Mesenteric fat pad (tissue), 1 donor: ENCODE data around the gene BEST2. TPM values are rescaled to one million over a fixed set of nuclear protein-coding genes. Genes with fewer than 3 reads are reported as not detected.
"Not testable (repeated sequence)": the region's sequence is repeated elsewhere in the genome, so short reads cannot be mapped to it uniquely, and the experiment has no call there.

Source experiments
- DNase-seq: peaks from one replicate; pipeline ENCODE4 v3.0.0-alpha.2; 2020; ENCODE audit warnings: low spot score
- long read RNA-seq: library from polyadenylated mRNA; unstranded; transcript quantifications from one replicate; pipeline ENCODE4 v2.0.0, GENCODE V29; 2020
- total RNA-seq: library from RNA; stranded (reverse); fragmentation: NEBNext Ultra II Directional; extraction: Animal tissue kit (Norgen Biotek cat#: 25700); gene quantifications from one replicate; pipeline ENCODE4 v1.2.1, GENCODE V29; 2021
- donor health status: DM: yes; HTN: yes; CAD: no.

The BEST2 gene
- not detected for total RNA-seq
- long read RNA-seq, result 0 reads

- DNase-seq, result no peak
Measured at GRCh38 chr19:12751635-12752034, at the start of gene BEST2. BEST2 (plus strand) TSS chr19:12751791; CDS start chr19:12752593, 802 bp downstream.

GRCh38 chr19:12703046-12703445 is 48.5 kb upstream of the BEST2 start:
- no peak for DNase-seq

GRCh38 chr19:12705169-12705568 is 46.4 kb upstream of the BEST2 start:
- DNase-seq, result no peak

DNA sequence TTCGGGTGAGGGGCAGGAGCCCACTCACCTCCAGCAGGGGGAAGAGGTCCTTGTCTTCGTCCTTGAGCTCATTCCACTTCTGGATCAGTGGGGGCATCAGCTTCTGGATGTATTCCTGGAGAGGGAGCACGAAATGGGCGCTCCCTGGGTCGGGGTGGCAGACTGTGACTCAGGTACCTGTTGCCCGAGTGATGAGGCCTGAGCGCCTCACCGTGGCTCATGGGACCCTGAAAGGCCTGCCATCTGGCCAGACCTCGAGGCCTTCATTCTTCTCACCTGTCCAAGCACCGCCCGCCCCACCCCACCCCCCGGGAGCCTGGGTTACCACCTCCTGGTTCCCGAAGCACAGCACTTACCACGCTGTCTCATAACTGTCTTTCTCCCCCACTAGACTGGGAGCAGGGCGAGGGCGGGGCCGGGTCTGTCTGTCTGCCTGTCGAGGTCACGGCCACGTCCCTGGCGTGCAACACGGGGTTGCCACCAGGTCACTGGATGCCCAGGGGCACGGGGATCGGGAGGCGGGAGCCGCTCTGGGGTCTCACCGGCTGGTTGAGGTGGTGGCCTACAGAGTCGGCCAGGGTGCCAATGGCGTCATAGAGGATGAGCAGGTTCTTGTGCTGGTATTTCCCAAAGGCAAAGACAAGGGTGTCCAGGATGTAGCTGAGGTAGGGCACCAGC is 45.8 kb upstream of the BEST2 start:
- DNase-seq, result no peak

DNA sequence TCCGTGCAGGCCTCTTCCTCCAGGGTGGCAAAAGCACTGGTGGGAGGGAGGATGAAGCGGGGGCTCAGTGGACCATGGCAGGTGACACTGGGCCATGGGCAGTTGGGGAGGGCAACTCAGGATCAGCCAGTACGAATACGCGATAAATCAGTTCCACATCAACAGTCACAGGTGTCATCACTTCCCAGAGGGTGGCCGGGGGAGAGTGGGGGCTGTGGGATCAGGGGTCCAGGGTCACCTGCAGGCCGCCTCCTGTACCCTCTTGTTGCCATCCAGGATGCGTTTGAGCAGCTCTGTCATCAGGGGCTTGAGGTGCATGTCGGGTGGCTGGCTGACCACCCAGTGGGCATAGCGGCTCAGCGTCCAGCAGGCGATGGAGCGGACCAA is 45.3 kb upstream of the BEST2 start:
- DNase-seq, result no peak

GRCh38 chr19:12708641-12709040 is 43.0 kb upstream of the BEST2 start:
- no peak for DNase-seq

DNA sequence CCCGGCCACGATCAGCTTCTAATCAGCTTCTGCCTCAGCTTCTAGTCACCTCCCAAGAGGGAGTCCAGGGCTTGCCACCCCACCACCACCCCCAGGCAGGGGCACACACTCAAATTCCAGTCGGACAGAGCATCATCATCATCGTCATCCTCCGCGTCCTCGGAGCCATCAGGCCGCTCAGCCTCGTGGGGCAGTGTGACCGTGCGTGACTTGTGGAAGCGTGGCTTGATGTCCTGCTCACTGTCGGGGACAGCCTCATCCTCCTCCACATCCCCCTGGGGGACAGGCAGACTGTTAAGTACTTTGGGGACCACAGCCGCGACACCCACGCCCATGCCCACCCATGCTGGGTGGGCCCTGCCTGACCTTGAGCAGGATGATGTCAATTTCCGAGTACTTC is 40.4 kb upstream of the BEST2 start:
- no peak for DNase-seq

DNA sequence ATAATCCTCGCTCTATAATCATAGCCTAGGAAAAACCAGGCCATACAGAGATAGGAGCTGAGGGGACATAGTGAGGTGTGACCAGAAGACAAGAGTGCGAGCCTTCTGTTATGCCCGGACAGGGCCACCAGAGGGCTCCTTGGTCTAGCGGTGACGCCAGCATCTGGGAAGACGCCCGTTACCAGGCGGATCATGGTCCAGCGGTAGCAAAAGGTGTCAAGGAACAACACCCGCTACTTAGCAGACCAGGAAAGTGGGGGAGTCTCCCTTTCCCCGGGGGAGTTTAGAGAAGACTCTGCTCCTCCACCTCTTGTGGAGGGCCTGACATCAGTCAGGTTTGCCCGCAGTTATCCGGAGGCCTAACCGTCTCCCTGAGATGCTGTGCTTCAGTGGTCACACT is 39.5 kb upstream of the BEST2 start:
- DNase-seq, result not testable (repeated sequence)

DNA sequence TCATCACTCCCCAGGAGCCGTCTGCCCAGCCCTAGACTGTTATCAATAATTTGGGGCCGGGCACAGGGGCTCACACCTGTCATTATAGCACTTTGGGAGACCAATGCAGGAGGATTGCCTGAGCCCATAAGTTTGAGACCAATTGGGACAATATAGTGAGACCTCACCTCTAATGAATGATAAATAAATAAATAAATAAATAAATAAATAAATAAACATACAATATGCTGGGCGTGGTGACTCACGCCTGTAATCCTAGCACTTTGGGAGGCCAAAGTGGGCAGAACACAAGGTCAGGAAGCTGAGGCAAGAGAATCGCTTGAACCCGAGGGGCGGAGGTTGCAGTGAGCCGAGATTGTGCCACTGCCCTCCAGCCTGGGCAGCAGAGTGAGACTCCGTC is 38.3 kb upstream of the BEST2 start:
- DNase-seq, result not testable (repeated sequence)

- no peak for DNase-seq
Measured at GRCh38 chr19:12715102-12715501, 36.5 kb upstream of the BEST2 start.

DNA sequence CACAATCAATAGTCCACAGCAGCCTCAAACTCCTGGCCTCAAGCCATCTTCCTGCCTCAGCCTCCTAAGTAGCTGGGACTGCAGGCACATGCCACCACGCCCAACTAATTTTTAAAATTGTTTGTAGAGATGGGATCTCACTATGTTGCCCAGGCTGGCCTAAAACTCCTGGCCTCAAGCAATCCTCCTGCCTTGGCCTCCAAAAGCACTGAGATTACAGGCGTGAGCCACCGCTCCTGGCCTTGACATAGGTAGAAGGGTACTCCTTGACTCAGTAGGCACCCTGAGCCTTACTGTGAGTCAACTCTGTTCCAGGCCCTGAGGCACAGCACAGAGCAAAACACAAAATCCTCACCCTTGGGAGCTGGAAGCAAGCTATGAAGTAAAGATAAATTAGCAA is 35.7 kb upstream of the BEST2 start:
- DNase-seq, result no peak

- DNase-seq, result no peak
Measured at GRCh38 chr19:12720296-12720695, 31.3 kb upstream of the BEST2 start.

GRCh38 chr19:12720851-12721655 is 30.5 kb upstream of the BEST2 start:
- no peak for DNase-seq

- DNase-seq, result no peak
Measured at GRCh38 chr19:12721656-12722565, 29.7 kb upstream of the BEST2 start.

DNA sequence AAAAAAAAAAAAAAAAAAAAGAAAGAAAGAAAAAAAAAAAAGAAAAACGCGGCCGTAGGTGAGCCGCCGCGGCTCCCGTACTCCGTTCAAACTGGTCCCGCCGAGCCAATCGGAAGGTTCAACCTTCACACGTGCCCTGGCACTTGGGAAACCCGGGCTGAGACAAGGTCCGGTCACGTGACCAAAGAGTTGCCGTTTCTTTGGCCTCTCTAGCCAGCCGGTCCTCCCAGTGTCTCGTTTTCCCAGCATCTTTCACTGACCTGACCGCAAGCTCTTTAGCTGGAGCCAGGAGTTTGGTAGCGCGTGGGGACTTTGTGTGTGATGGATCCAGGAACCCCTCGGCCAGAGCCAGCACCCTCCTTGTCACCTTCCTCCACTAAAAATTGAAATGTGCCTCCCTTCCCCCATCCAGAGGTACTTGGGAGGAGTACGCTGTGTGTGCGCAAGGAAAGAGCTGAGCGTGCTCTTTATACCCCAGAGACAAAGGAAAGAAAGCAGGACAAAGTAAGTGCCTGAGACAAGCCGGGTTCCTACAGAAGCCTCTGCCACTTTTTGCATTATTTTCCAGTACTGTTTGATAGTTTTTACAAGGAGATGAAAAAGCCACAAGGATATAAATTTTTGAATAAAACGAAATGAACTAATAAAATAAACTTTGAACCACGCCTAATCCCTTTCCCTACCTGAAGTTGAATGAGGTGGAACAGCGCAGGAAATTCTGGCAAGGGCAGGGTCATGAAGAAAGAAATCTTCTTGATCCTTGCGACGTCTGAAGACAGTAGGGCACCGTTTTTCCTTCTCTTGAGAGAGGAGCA is 28.8 kb upstream of the BEST2 start:
- DNase-seq, result peak; percentile 96

- DNase-seq, result no peak
Measured at GRCh38 chr19:12723381-12723640, 28.3 kb upstream of the BEST2 start.

GRCh38 chr19:12723641-12724426 is 27.8 kb upstream of the BEST2 start, which contains the start of gene TNPO2:
TNPO2 (minus strand) TSS chr19:12723932; CDS start chr19:12720977, 2,955 bp downstream.
- no peak for DNase-seq

- not testable (repeated sequence) for DNase-seq
Measured at GRCh38 chr19:12725612-12726011, 26.0 kb upstream of the BEST2 start.

DNA sequence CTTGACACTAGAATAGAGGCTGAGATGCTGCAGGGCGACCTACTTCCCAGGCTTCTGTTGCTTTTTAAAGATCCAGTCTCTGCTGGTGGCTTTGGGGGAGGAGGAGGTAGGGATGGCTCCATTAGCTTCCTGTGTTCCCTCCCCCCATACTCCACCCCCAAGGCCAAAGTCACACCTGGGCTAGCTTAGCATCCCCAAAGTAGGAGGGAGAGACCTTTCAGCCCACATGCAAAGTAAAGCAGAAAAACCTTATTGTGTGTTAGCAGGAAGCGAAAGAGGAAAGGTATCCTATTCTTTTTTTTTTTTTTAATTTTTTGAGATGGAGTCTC is 24.6 kb upstream of the BEST2 start:
- DNase-seq, result no peak

DNA sequence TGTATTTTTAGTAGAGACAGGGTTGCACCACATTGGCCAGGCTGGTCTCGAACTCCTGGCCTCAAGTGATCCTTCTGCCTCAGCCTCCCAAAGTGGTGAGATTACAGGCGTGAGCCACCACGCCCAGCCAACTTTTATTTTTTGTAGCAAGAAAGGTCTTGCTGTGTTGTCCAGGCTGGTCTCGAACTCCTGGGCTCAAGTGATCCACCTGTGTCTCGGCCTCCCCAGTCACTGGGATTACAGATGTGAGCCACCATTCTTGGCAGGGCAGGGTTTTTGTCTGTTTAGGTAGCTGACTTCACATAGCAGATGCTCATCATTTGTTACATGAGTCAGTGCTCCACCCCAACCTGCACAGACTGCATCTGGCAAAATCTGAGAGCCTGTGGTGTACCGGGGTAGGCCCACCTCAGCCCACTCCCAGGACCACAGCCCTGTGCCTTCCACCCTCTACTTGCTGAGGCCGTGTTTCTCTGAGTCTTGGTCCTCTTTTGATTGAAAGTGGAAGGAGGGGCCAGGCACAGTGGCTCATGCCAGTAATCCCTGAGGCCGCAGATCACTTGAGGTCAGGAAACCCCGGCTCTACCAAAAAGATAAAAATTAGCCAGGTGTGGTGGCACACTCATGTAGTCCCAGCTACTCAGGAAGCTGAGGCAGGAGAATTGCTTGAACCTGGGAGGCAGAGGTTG is 23.7 kb upstream of the BEST2 start:
- DNase-seq, result no peak
